ENCODE data around the gene MAF.

DNA sequence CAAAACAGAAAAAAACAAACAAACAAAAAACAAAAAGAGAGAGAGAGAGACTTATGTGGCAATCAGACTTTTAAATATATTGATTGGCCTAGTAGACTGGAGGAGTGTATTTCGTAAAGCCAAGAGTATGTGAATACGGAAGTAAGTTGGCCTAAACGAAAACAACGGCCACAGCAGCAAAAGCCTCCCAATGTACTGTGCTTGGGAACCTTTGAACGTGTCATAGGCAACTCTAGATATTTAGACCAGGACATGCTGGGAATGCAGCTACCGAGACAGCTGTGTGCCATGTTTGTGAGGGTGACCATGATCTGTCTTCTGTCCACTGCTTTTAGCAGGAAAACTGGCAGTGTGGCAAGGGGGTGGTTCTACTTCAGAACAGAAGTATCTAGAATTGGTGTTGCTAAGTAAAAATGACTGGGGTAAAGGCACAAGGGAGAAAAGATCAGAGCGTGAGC, 7.4 kb downstream of the MAF start:
- TF ChIP-seq, protein P1, sequence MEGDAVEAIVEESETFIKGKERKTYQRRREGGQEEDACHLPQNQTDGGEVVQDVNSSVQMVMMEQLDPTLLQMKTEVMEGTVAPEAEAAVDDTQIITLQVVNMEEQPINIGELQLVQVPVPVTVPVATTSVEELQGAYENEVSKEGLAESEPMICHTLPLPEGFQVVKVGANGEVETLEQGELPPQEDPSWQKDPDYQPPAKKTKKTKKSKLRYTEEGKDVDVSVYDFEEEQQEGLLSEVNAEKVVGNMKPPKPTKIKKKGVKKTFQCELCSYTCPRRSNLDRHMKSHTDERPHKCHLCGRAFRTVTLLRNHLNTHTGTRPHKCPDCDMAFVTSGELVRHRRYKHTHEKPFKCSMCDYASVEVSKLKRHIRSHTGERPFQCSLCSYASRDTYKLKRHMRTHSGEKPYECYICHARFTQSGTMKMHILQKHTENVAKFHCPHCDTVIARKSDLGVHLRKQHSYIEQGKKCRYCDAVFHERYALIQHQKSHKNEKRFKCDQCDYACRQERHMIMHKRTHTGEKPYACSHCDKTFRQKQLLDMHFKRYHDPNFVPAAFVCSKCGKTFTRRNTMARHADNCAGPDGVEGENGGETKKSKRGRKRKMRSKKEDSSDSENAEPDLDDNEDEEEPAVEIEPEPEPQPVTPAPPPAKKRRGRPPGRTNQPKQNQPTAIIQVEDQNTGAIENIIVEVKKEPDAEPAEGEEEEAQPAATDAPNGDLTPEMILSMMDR (optimal IDR thresholded peaks at IDR 0.05 in 1 of 3, IDR thresholded peaks at IDR 0.05 in 1 of 3, conservative IDR thresholded peaks at IDR 0.05 in 1 of 3; ENCODE audit: extremely low read depth in 1 of 3, insufficient read depth in 2 of 3, low read length in 3 of 3), result no peak
- no peak for TF ChIP-seq EZH2 (IDR thresholded peaks at IDR 0.05; ENCODE audit: low read length)
